NCI-H748 (cell line): Measurements from ENCODE around the gene ZNF814.
A peak's percentile ranks its signal among the peaks of the same experiment; 100 is the strongest.
"Not testable (repeated sequence)": the region's sequence is repeated elsewhere in the genome, so short reads cannot be mapped to it uniquely, and the experiment has no call there.

Source experiments
- DNase-seq: peaks from one replicate; lab custom pipeline; 2025; ENCODE audit not compliant: unreplicated experiment; lab: John Stamatoyannopoulos, UW

ZNF814 gene

DNA sequence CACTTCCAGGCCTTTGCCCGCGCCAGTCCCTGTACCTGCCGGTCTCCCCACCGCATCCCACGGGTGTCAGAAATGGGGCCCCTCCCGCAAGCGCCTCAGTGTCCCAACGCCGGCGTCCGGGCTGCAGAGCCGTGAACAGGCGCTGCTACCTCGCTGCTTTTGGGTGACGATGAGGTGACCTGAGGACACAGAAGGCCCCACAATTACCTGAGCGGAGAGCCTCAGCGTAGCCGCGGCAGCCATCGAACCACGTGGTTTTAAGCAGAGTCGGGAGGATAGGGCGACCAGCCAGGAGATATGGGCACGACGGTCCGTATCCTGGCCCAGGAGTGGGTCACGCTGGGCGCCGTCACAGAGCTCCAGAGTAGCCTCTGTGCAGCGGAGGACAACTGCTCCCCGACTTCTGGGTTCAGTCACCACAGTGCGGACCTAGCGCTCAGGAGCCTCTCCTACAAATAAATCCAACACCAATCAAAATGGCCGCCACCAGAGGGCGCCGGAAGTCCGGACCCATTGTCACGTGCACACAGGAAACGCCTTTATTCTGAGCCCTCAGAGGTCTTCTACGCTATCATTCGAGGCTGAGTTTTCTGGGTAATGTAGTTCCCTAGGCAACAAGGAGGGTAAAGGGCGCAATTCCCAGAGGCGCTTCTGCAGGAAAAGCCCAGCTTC is at the start of gene ZNF814:
ZNF814 (minus strand) TSS at position 478 of the 672 bp plus-strand sequence; CDS start at position 243, 235 bp downstream.
- DNase-seq: peak; percentile 99

- DNase-seq: no peak
Observed at GRCh38 chr19:57935731-57936130, 46.9 kb upstream of the ZNF814 start.

- DNase-seq: peak; percentile 94
Observed at GRCh38 chr19:57934820-57935665, 46.2 kb upstream of the ZNF814 start, which contains the start of gene ZNF418. Gene ZNF418, minus strand, starts transcription at chr19:57935402. Its CDS starts 1,580 bp downstream, at chr19:57933822.

GRCh38 chr19:57927587-57927986 is 38.8 kb upstream of the ZNF814 start:
- no peak for DNase-seq

- DNase-seq: peak; percentile 99
Observed at GRCh38 chr19:57916168-57916995, 27.5 kb upstream of the ZNF814 start, which contains the start of gene ZNF417. Gene ZNF417, minus strand, starts transcription at chr19:57916592. Its CDS starts 181 bp downstream, at chr19:57916411.

GRCh38 chr19:57914531-57914930 is 25.7 kb upstream of the ZNF814 start:
- no peak for DNase-seq

DNA sequence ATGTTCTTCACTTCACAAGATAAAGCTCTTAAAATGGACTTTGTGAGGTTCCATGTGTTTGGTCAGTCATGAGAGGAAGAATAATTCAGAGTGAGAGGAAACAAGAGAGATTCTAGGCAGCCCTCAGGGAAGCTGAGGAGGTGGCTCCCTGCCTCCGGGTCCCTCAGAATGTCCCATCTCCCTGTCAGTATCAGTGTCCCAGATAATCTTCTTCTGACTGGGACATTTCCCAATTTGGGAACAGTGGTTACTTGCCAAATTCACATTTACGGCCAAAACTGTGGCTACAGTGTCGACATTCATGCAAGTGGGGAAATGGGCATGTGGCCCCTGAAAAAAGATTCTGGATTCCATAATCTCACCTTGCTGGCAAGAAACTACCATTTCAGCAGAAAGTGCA is 18.6 kb upstream of the ZNF814 start:
- DNase-seq: no peak

DNA sequence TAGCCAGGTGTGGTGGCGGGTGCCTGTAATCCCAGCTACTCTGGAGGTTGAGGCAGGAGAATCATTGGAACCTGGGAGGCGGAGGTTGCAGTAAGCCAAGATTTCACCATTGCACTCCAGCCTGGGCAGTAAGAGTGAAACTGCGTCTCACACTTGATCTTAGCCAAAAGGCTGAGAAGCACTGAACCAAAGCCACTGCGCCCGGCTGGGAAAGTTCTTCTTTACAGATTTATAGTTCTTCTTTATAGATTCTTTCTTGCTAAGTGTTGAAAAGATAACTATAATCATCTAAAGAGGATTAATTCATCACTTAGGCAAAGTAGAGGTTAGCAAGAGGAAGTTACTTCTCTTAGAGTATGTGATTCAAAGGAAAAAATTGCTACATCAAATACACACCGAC is 16.4 kb upstream of the ZNF814 start:
- DNase-seq: no peak

GRCh38 chr19:57903618-57904184 is 14.9 kb upstream of the ZNF814 start:
- DNase-seq: no peak

DNA sequence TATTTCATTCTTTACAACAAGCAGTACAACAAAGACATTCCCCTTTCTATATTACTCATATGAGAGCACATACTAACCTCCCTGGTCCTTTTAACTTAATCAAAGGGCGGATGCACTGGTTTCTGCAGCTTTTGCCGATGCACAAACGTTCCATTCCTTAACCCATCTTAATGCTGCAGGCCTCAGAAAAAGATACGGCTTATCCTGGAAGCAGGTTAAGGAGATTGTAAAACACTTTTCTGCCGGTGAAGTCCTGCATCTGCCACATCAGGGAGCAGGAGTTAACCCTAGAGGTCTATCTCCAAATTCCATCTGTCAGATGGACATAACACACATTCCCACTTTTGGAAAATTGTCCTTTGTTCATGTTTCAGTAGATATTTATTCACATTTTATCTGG is 11.5 kb upstream of the ZNF814 start:
- DNase-seq: no peak

DNA sequence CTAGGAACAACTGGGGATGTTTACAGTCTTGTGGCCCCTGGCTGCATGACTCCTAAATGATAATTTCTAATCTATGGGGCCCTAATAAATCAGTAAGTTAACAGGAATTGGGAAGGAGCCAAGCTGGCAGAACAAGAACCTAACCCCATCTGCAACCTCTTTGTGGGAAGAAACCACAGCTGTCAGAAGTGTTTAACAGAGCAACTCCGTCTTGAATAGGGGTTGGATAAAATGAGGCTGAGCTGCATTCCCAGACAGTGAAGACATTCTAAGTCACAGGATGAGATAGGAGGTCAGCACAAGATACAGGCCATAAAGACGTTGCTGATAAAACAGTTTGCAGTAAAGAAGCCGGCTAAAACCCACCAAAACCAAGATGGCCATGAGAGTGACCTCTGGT is 1.9 kb upstream of the ZNF814 start:
- not testable (repeated sequence) for DNase-seq

DNA sequence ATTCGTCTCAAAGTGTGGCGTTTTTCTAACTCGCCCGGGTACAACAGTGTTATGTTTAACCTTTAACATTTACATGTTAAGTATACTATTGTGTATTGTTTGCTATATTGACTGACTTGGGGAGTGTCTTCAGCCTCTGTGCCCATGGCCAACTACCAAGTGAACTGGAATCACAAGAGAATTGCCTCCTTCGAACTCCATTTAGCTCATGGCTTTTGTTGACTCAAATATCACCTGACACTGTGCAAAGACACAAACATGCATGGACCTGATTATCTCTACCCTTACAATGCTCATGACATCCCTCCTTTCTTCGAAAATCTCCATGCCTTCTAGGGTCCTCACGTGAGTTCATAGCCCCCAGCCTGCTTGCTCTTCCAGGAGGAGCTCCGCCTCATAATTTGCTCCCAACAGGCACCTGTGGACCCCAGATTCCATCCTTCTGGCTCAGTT is 704 bp downstream of the ZNF814 start:
- DNase-seq: peak; percentile 73

- peak; percentile 44 for DNase-seq
Observed at GRCh38 chr19:57887195-57887941, 1.5 kb downstream of the ZNF814 start.

GRCh38 chr19:57886046-57886445 is 2.8 kb downstream of the ZNF814 start:
- DNase-seq: no peak

DNA sequence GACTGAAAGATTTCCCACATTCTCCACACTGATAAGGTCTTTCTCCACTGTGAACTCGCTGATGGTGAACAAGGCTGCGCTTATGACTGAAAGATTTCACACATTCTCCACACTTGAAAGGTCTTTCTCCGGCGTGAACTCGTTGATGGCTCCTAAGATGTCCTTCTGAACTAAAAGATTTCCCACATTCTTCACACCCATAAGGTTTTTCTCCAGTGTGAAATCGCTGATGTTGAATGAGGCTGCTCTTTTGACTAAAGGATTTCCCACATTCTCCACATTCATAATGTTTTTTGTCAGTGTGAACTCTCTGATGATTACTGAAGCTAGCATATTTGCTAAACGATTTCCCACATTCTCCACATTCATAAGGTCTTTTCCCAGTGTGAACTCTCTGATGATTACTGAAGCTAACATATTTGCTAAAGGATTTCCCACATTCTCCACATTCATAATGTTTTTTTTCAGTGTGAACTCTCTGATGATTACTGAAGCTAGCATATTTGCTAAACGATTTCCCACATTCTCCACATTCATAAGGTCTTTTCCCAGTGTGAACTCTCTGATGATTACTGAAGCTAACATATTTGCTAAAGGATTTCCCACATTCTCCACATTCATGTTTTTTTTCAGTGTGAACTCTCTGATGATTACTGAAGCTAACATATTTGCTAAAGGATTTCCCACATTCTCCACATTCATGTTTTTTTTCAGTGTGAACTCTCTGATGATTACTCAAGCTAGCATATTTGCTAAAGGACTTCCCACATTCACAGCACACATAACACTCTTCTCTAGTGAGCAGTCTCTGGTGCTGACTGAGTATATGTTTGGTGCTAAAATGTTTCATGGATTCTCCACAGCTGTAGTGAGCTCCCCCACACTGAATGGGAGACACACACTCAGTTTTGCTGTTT is 14.7 kb downstream of the ZNF814 start:
- not testable (repeated sequence) for DNase-seq

DNA sequence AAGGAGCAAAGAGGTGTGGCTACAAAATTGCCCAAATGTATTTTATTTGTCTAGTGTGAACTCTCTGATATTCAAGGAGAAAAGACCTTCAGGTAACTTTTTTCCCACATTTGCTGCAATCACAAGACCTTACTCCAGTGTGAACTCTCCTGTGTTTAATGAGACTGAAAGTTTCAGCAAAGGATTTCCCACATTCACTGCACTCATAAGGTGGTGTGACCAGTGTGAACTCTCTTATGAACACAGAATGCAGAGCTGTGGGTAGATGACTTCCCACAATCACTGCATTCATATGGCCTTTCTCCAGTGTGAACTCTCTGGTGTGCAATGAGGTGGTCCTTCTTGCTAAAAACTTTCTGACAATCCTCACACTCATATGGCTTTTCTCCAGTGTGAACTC is 16.4 kb downstream of the ZNF814 start:
- DNase-seq: no peak

GRCh38 chr19:57870225-57870624 is 18.6 kb downstream of the ZNF814 start:
- DNase-seq: no peak

DNA sequence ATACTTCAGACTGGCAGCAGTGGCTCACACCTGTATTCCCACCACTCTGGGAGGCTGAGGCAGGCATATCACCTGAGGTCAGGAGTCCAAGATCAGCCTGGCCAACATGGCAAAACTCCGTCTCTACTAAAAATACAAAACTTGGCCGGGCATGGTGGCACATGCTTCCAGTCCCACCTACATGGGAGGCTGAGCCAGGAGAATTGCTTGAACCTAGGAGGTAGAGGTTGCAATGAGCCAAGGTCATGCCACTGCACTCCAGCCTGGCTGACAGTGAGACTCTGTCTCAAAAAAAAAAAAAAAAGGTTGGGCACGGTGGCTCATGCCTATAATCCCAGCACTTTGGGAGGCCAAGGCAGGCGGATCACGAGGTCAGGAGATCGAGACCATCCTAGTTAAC is 19.2 kb downstream of the ZNF814 start:
- not testable (repeated sequence) for DNase-seq
